GM12878 (cell line): Measurements from ENCODE around the gene RSPH9. TPM values are rescaled to one million over a fixed set of nuclear protein-coding genes. Genes with fewer than 3 reads are reported as not detected.

Experiments used
- ATAC-seq: fragments of 200-7000 bp; cut with Tn5 transposase; 3 replicates; pipeline ENCODE4 v1.9.1; 2020; ENCODE audit warnings: mild to moderate bottlenecking, moderate library complexity
- BruUV-seq: library from RNA; stranded (reverse); fragments of 400-500 nt; replicated peaks from 2 replicates; lab custom pipeline; 2021; lab: Mats Ljungman, UMichigan
- CTCF ChIA-PET: fragments of 300-600 bp; sonication (Branson Sonifier 250); formaldehyde crosslinking; extraction: SDS; loops from one replicate; lab custom pipeline; 2021; ENCODE audit warnings: inconsistent platforms; lab: Yijun Ruan, JAX
- POLR2A ChIA-PET: fragments of 350-600 bp; formaldehyde crosslinking; extraction: SDS; loops from one replicate; lab custom pipeline; 2021; ENCODE audit warnings: inconsistent platforms; lab: Charles Lee
- RAD21 ChIA-PET: fragments of 300-600 bp; sonication (Branson Sonifier 250); formaldehyde crosslinking; loops from one replicate; lab custom pipeline; 2023; ENCODE audit warnings: antibody characterized with exemption; ENCODE audit not compliant: unreplicated experiment; lab: Charles Lee
- SMC1A ChIA-PET: fragments of 300-600 bp; sonication (Branson Sonifier 250); formaldehyde crosslinking; loops from one replicate; lab custom pipeline; 2023; ENCODE audit not compliant: unreplicated experiment, uncharacterized antibody; lab: Charles Lee
- DNase-seq: peaks from one replicate; pipeline ENCODE4 v3.0.0-alpha.2; 2011; ENCODE audit warnings: low read depth, low spot score
- FAIRE-seq: peaks from 3 replicates; lab custom pipeline; 2011; peaks lifted over from hg19 to GRCh38; lab: Jason Lieb, UNC
- H2AFZ ChIP-seq: 2 replicates; pipeline ENCODE4 v1.6.0; 2011; ENCODE audit warnings: low read depth, low read length, control low read depth; ENCODE audit not compliant: control insufficient read depth
- H3K27ac ChIP-seq: 2 replicates; pipeline ENCODE4 v1.5.1; 2011; ENCODE audit warnings: control low read depth; ENCODE audit not compliant: control insufficient read depth, insufficient read depth
- H3K27me3 ChIP-seq, 2 experiments: replicated peaks in 1 of 2; 2 replicates each; pipeline versions ENCODE4 v1.6.0 to v1.6.1; 2011; ENCODE audit warnings: low read length in 1 of 2; ENCODE audit not compliant: control insufficient read depth in 2 of 2, insufficient read depth in 2 of 2
- H3K36me3 ChIP-seq, 2 experiments: 2 replicates each; pipeline ENCODE4 v1.5.1; 2011; ENCODE audit warnings: low read length in 1 of 2; ENCODE audit not compliant: control insufficient read depth in 2 of 2, insufficient read depth in 2 of 2
- H3K4me1 ChIP-seq: 2 replicates; pipeline ENCODE4 v1.6.1; 2011; ENCODE audit warnings: mild to moderate bottlenecking, low read length, moderate library complexity, mixed read lengths; ENCODE audit not compliant: control insufficient read depth, insufficient read depth
- H3K4me2 ChIP-seq: 2 replicates; pipeline ENCODE4 v1.6.0; 2011; ENCODE audit warnings: control low read depth; ENCODE audit not compliant: control insufficient read depth, insufficient read depth
- H3K4me3 ChIP-seq: fragments of 200-600 bp; sonication (generic); 2 replicates; pipeline ENCODE4 v1.5.1; 2016
- H3K79me2 ChIP-seq: 2 replicates; pipeline ENCODE4 v1.6.0; 2011; ENCODE audit warnings: low read length; ENCODE audit not compliant: control insufficient read depth, insufficient read depth
- H3K9ac ChIP-seq: 2 replicates; pipeline ENCODE4 v1.8.0; 2011; ENCODE audit warnings: low read length, control low read depth, mixed read lengths; ENCODE audit not compliant: control insufficient read depth, insufficient read depth
- H3K9me3 ChIP-seq: replicated peaks from 3 replicates; pipeline ENCODE4 v1.5.1; 2011; ENCODE audit warnings: mild to moderate bottlenecking, low read length; ENCODE audit not compliant: control insufficient read depth, insufficient read depth
- H4K20me1 ChIP-seq: 2 replicates; pipeline ENCODE4 v1.6.0; 2011; ENCODE audit not compliant: control insufficient read depth, insufficient read depth
- BCL11A ChIP-seq: IDR thresholded peaks from 2 replicates; pipeline ENCODE4 v1.6.1; 2011; ENCODE audit warnings: low read depth, low read length
- CHD4 ChIP-seq: fragments of 200-600 bp; sonication (generic); IDR thresholded peaks from 2 replicates; pipeline ENCODE4 v1.6.1; 2016; ENCODE audit warnings: mild to moderate bottlenecking
- E2F8 ChIP-seq: fragments of 450-650 bp; IDR thresholded peaks from 2 replicates; pipeline ENCODE4 v1.6.1; 2018; ENCODE audit warnings: mild to moderate bottlenecking, low read depth, moderate library complexity; ENCODE audit not compliant: partially characterized antibody
- EZH2 ChIP-seq: IDR thresholded peaks from 2 replicates; pipeline ENCODE4 v1.6.1; 2012; ENCODE audit warnings: low read depth, mild to moderate bottlenecking, control low read depth, inconsistent platforms, low read length, borderline replicate concordance; ENCODE audit not compliant: control insufficient read depth
- HCFC1 ChIP-seq: fragments of 150-350 bp; IDR thresholded peaks from 2 replicates; pipeline ENCODE4 v1.6.1; 2014; ENCODE audit warnings: low read length
- KLF5 ChIP-seq: fragments of 450-650 bp; IDR thresholded peaks from 2 replicates; pipeline ENCODE4 v1.6.1; 2014; ENCODE audit warnings: mild to moderate bottlenecking; ENCODE audit not compliant: partially characterized antibody
- NBN ChIP-seq: fragments of 450-650 bp; IDR thresholded peaks from 2 replicates; pipeline ENCODE4 v1.6.1; 2016
- NFIC ChIP-seq: IDR thresholded peaks from 2 replicates; pipeline ENCODE4 v1.6.1; 2012; ENCODE audit warnings: low read depth, mild to moderate bottlenecking, inconsistent platforms, low read length, moderate library complexity
- NFXL1 ChIP-seq: fragments of 450-650 bp; IDR thresholded peaks from 2 replicates; pipeline ENCODE4 v1.6.1; 2017; ENCODE audit warnings: antibody characterized with exemption, mild to moderate bottlenecking, borderline replicate concordance
- NFYA ChIP-seq: IDR thresholded peaks from 2 replicates; pipeline ENCODE4 v1.6.1; 2011; ENCODE audit warnings: low read depth, mild to moderate bottlenecking, low read length, improper control_type of control experiment, borderline replicate concordance
- NRF1 ChIP-seq: conservative IDR thresholded peaks from 2 replicates; pipeline ENCODE4 v1.6.1; 2011; ENCODE audit warnings: mild to moderate bottlenecking, low read depth, low read length, improper control_type of control experiment
- PAX5 ChIP-seq: IDR thresholded peaks from 2 replicates; pipeline ENCODE4 v1.6.1; 2011; ENCODE audit warnings: low read depth, low read length, borderline replicate concordance
- RBBP5 ChIP-seq: fragments of 200-600 bp; sonication (generic); conservative IDR thresholded peaks from 2 replicates; pipeline ENCODE4 v1.6.1; 2016
- REST ChIP-seq: IDR thresholded peaks from 2 replicates; pipeline ENCODE4 v1.6.1; 2012; ENCODE audit warnings: mild to moderate bottlenecking, low read depth, low read length
- RFX5 ChIP-seq: IDR thresholded peaks from 2 replicates; pipeline ENCODE4 v1.6.1; 2011; ENCODE audit warnings: low read depth, low read length, improper control_type of control experiment
- RUNX3 ChIP-seq: IDR thresholded peaks from 2 replicates; pipeline ENCODE4 v1.6.1; 2012; ENCODE audit warnings: low read length, inconsistent platforms
- WGBS: methylation state at CpG from one replicate; pipeline ENCODE4 v1.1.6; 2016; ENCODE audit warnings: low lambda C conversion rate; ENCODE audit not compliant: insufficient replicate concordance, insufficient coverage; ENCODE audit errors: missing lambda C conversion rate; 5-methylcytosine and 5-hydroxymethylcytosine counted together
- in situ Hi-C: fragments of 300-500 bp; cut with MboI; formaldehyde crosslinking; loops from 9 replicates; pipeline ENCODE4 v1.14.3; 2018; ENCODE audit warnings: mixed read lengths
- intact Hi-C: fragments of 100-400 bp; cut with micrococcal nuclease; formaldehyde crosslinking; loops from one replicate; pipeline ENCODE4 v1.14.2; 2022; ENCODE audit not compliant: unreplicated experiment
- polyA plus RNA-seq, 11 experiments: library from polyadenylated mRNA; depleted of rRNA in 4 of 11; unstranded in 6 of 11; stranded (reverse) in 5 of 11; fragments of >200 nt; fragmentation: Nextera tagmentation in 4 of 11; fragmentation: Illumina TruSeq in 1 of 11; extraction: Ambion mirVana in 4 of 11; extraction: Trizol in 1 of 11; gene quantifications; 1 replicate in 1 of 11; 2 replicates in 10 of 11; pipeline versions ENCODE4 v1.2.1 to v1.2.3, GENCODE V29; 2011 to 2016; ENCODE audit warnings: inconsistent platforms in 2 of 11, missing spikeins in 2 of 11, low read depth in 1 of 11
- total RNA-seq, 4 experiments: library from RNA; depleted of rRNA in 3 of 4; stranded (reverse); fragments of >200 nt in 3 of 4; fragmentation: Illumina TruSeq in 1 of 4; extraction: Trizol in 1 of 4; gene quantifications; 2 replicates each; pipeline versions ENCODE4 v1.2.1 to v1.2.3, GENCODE V29; 2013 to 2021
- TF ChIP-seq, protein P1 (sequence below): fragments of 450-650 bp; IDR thresholded peaks from 2 replicates; pipeline ENCODE4 v1.6.1; 2016; ENCODE audit warnings: mild to moderate bottlenecking

RSPH9 gene
- total and polyA plus RNA-seq, 10 of the 15 experiments (the other 5 are each of a cell fraction or from before 2014, with no cell fraction given): 0.26 to 0.63 (median 0.36) TPM; not detected in 6

DNA sequence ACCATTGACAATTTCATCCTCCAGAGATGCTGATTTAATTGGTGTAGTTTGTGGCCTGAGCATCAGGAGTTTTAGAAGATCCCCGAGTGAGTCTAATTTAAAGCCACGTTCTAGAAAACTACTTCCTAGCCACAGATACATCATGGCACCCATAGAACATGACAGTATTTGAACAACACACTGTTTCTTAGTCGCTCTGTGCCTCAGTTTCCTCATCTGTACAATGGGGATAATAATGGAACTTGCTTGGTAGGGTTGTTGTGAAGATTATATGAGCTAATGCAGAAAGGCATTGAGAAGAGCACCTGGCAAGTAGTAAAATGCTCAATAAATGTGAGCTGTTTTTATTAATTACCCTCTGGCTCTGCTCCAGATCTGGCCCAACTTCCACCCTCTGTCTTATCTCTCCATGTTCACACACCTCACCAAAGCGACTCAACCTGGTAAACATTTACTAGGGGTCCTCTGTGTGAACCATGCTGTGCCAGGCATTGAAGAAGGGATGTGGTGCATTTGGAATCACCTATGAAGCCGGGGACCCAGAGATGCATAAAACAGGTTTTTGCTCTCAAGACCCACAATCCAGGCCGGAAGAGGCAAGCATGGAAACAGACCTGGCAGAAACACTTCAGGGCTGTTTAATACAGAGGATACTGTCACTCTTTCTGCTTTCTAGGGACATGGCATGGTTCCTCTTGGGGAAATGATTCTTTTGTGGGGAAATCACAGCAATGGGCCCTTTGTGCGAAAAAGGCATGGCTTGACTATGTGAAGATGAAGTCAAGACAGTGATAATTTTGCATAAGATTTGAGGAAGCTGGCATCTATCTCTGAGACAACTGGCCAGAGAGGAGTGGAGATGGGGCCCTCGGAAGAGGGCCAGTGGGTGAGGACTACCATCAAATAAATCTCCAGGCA, 58.9 kb downstream of the RSPH9 start:
- no peak overlapping the region for H3K4me2 ChIP-seq
- no peak overlapping the region for H3K9ac ChIP-seq
- H3K27ac ChIP-seq: no peak overlapping the region
- no TSS peak for BruUV-seq
- POLR2A ChIA-PET: interaction anchor here (0.5 to 3.6 kb wide), 4 partner anchors 10 to 125 kb away, joined by 3 to 24 read pairs (median 5); partner anchors contain the start of gene MRPS18A
- H3K4me1 ChIP-seq: peaks cover 39% of the 10 kb centered on the region
- FAIRE-seq (no peak), DNase-seq (no peak), ATAC-seq (peak; percentile 49)
- intact Hi-C loops (no loop called here), in situ Hi-C loops (no loop called here)
- WGBS: 72% methylated on average over 8 of the region's 8 CpGs
- RAD21 ChIA-PET: interaction anchor here (0.8 to 3.4 kb wide), 3 partner anchors 11 to 34 kb away, joined by 3 to 12 read pairs (median 5); partner anchors contain the start of gene MRPS18A
- H3K4me3 ChIP-seq: no peak overlapping the region
- SMC1A ChIA-PET: interaction anchor here (1.2 to 3.9 kb wide), 5 partner anchors 10 to 375 kb away, joined by 3 to 17 read pairs (median 3); partner anchors contain the start of gene MRPS18A
- H4K20me1 ChIP-seq: no peaks in the 10 kb centered on the region
- H3K9me3 ChIP-seq: no peaks in the 10 kb centered on the region
- CTCF ChIA-PET: interaction anchor here (0.6 to 2.6 kb wide), 6 partner anchors 15 to 234 kb away, joined by 3 to 15 read pairs (median 4); no protein-coding TSS in a partner anchor
- H3K27me3 ChIP-seq: no peaks in the 10 kb centered on the region
- no peaks in the 10 kb centered on the region for H3K36me3 ChIP-seq
- no peaks in the 10 kb centered on the region for H3K79me2 ChIP-seq
- H2AFZ ChIP-seq: no peak overlapping the region
- TF ChIP-seq CHD4 (no peak), NRF1 (no peak), REST (no peak), E2F8 (no peak), NFYA (no peak), EZH2 (no peak), PAX5 (no peak), NFXL1 (no peak), HCFC1 (no peak), NFIC (no peak), RBBP5 (no peak), KLF5 (no peak), NBN (no peak), RFX5 (no peak), BCL11A (no peak), RUNX3 (no peak)
- TF ChIP-seq, protein P1, sequence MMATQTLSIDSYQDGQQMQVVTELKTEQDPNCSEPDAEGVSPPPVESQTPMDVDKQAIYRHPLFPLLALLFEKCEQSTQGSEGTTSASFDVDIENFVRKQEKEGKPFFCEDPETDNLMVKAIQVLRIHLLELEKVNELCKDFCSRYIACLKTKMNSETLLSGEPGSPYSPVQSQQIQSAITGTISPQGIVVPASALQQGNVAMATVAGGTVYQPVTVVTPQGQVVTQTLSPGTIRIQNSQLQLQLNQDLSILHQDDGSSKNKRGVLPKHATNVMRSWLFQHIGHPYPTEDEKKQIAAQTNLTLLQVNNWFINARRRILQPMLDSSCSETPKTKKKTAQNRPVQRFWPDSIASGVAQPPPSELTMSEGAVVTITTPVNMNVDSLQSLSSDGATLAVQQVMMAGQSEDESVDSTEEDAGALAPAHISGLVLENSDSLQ: no peak
